Stimulated activated CD4-positive, alpha-beta T cell treated with anti-CD3 and anti-CD28 coated beads, Interleukin-1b, Interleukin-23, amount 100 ng/mL, for 4 hours (primary cell): ENCODE results near the gene RAD23A.
"Not testable (repeated sequence)": the region's sequence is repeated elsewhere in the genome, so short reads cannot be mapped to it uniquely, and the experiment has no call there.

Experiments
- DNase-seq, 2 donors: peaks; one replicate each; pipeline ENCODE4 v3.0.0-alpha.2; 2020; ENCODE audit warnings: low read depth in 2 of 2

RAD23A gene

GRCh38 chr19:12937927-12938778 lies 7.5 kb upstream of the RAD23A start, which contains the start of gene CALR:
Gene CALR (plus strand): TSS chr19:12938609. CDS start chr19:12938680, 71 bp downstream.
- peak; percentile 98 for DNase-seq

DNA sequence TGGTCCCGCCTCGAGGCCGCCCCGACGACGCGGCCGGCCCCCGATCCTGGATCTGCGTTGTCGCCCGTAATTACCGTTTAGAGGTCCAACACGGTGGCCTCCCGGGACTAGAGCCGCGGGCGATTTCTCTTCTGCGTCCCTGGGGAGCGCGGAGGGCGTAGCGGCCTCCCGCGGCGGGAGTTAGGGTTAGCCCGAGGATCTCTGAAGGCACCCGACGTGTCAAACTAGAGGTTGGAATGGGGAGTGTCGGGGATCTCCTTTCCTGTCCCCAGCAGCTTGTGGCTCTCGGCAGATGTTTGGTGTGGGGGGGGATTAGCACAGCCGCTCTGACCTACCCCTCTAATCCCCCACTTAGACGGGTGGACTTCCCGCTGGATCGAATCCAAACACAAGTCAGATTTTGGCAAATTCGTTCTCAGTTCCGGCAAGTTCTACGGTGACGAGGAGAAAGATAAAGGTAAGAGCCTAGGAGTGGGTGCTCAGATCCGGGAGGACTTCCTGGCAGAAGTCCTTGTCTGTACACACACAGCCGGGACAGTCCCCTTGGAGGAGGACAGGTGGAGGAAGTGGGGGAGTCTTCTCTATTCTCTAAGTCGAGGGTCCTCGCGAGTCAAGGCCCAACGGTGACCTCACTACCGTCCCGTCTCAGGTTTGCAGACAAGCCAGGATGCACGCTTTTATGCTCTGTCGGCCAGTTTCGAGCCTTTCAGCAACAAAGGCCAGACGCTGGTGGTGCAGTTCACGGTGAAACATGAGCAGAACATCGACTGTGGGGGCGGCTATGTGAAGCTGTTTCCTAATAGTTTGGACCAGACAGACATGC lies 6.7 kb upstream of the RAD23A start:
- DNase-seq: peak in 1 of 2 donors; percentile 34

DNA sequence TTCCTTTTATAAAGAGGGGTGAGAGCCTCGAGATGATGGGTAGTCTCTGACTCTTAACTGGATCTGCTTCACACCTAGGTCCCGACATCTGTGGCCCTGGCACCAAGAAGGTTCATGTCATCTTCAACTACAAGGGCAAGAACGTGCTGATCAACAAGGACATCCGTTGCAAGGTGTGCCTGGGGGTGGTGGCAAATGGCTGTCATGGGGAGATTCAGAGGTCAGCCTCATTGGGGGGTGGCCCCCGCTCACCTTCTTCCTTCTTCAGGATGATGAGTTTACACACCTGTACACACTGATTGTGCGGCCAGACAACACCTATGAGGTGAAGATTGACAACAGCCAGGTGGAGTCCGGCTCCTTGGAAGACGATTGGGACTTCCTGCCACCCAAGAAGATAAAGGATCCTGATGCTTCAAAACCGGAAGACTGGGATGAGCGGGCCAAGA lies 5.7 kb upstream of the RAD23A start:
- no peak for DNase-seq

GRCh38 chr19:12940897-12941296 lies 4.8 kb upstream of the RAD23A start:
- DNase-seq: no peak

- no peak for DNase-seq
These were observed 2.1 kb upstream of the RAD23A start for GRCh38 chr19:12943437-12944044.

- no peak for DNase-seq
These were observed 1.5 kb upstream of the RAD23A start for GRCh38 chr19:12944104-12944674.

DNA sequence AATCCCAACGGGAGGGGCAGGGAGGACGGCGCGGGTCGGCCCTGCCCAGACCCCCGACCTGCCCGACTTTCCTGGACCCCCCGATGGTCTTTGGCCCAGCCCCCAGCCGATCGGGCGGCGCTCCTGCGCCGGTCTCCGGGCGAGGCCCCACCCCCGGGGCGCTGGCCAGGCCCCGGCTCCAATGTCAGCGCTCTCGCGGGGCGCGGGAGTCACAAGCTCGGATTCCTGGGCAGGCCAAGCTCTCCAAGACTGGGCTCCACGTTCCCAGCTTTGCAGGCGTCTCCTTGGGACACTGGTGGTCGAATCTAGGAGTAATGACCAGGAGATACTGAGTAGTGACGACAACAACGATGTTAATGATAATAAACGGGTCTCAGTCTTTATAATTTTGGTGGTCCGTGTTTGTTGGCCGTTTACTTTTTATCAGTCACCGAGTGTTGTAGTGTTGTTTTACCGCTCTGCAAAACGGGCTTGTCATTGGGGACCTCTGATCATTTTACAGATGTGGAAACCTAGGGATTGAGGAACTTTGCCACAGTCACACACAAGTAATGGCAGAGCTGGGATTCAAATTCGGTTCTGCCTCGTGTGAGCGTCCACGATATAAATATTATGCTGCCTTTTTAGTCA lies 545 bp downstream of the RAD23A start:
- DNase-seq: peak in 1 of 2 donors; percentile 56

DNA sequence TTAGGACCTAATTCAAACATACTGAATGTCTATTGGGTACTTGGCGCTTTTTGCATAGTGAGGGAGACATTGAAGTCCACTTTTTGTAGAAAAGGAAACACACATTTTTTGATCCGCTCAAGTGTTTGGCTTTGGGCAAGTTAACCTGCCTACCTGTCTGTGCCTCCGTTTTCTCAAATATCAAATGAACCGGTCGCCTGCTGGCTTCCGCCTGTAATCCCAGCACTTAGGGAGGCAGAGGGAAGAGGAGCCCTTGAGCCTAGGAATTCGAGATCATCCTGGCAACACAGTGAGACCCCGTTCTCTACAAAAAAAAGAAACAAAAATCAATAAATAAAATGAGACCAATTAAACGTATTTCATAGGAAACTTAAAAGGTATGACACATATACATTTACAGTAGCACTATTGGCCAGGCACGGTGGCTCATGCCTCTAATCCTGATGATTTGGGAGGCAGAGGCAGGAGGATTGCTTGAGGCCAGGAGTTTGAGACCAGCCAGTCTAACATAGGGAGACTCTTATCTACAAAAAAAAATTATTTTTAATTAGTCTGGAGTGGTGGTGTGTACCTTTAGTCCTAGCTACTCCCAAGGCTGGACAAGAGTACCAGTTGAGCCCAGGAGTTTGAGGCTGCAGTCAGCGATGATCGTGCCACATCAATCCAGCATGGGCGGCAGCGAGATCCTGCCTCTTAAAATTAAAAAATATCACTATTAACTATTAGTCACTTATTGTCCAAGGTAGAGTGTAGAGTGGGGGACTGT lies 1.3 kb downstream of the RAD23A start:
- no peak for DNase-seq

- no peak for DNase-seq
These were observed 2.3 kb downstream of the RAD23A start for GRCh38 chr19:12947702-12948611.

DNA sequence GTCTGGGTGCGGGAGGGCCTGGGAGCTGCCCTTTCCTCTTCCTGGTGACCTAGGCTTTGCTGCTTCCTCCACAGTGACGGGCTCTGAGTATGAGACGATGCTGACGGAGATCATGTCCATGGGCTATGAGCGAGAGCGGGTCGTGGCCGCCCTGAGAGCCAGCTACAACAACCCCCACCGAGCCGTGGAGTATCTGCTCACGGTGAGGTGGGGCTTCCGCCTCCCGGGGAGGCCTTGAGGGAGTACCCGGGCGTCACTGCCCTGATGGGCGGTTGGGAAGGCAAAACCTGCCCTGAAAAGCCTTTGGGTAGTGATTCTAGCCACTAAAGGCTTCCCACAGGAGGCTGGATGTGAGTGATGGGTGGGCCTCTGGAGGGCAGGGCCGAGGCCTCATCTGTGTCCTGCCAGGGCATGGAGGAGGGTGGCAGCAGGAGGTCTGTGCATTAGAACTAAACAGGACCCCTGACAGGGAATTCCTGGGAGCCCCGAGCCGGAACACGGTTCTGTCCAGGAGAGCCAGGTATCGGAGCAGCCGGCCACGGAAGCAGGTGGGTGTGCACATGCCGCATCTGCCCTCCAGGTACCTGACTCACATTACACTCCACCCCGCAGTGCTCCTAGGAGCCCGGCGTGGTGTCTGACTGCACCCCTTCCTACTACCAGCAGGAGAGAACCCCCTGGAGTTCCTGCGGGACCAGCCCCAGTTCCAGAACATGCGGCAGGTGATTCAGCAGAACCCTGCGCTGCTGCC lies 3.1 kb downstream of the RAD23A start:
- no peak for DNase-seq

DNA sequence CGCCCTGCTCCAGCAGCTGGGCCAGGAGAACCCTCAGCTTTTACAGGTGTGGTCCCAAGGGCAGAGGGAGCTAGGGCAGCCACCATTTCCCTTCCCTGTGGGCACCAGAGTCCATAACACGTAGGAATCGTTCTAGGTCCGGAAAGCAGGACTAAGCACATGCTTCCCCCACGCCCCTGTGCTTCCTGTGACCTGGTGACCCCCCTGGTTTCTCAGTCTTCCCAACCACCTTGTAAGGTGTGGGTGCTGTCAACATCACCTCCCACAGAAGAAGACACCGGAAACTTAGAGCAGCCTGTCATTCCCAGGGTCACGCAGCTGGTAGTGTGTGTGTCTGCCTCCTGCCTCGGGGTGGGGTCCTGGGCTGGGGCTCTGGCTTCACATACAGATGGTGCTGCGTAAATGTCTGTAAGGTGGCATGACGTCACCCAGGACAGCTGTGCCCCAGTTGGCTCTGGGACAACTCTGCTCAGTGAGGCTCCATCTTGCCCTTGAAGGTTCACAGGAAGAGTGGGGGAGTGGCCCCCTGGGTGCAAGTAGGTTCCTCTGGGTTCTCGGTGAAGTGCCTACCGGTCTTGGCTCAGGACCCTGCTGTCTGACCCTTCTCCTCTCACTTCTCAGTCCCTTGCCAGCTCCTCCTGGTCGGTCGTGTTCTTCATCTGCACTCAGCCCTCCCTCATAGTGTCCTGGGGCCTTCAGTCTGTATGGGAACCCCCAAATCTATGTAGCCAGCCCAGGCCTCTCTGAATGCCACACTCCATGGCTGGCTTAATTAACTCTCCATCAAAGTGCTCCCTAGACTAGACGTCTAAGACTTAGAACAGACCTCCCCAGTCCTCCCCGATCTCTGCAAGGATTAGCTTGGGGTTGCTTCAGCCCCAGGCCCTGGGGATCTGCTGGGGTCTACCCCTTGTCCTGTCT lies 4.0 kb downstream of the RAD23A start:
- DNase-seq: no peak

DNA sequence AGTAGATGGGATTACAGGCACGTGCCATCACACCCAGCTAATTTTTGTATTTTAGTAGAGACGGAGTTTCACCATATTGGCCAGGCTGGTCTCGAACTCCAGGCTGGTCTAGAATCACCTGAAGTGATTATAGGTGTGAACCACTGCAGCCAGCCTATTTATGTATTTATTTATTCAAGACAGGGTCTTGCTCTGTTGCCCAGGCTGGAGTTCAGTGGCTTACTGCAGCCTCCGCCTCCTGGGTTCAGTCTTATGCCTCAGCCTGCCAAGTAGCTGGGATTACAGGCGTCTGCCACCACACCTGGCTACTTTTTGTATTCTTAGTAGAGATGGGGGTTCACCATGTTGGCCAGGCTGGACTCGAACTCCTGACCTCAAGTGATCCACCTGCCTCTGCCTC lies 6.4 kb downstream of the RAD23A start:
- DNase-seq: not testable (repeated sequence)

DNA sequence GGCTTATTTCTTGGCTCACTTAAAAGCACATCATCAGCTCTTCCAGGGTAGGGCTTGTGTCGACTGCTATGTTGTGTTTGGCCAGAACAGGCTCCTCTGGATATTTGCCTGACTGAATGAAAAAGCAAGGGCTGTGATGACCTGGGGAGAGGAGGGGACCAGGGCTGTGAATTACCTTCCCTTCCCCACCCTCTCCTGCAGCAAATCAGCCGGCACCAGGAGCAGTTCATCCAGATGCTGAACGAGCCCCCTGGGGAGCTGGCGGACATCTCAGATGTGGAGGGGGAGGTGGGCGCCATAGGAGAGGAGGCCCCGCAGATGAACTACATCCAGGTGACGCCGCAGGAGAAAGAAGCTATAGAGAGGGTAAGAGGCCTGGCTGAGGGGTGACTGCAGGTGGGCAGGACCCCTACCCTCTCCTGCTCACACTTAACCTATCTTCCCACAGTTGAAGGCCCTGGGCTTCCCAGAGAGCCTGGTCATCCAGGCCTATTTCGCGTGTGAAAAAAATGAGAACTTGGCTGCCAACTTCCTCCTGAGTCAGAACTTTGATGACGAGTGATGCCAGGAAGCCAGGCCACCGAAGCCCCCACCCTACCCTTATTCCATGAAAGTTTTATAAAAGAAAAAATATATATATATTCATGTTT lies 7.0 kb downstream of the RAD23A start:
- no peak for DNase-seq

DNA sequence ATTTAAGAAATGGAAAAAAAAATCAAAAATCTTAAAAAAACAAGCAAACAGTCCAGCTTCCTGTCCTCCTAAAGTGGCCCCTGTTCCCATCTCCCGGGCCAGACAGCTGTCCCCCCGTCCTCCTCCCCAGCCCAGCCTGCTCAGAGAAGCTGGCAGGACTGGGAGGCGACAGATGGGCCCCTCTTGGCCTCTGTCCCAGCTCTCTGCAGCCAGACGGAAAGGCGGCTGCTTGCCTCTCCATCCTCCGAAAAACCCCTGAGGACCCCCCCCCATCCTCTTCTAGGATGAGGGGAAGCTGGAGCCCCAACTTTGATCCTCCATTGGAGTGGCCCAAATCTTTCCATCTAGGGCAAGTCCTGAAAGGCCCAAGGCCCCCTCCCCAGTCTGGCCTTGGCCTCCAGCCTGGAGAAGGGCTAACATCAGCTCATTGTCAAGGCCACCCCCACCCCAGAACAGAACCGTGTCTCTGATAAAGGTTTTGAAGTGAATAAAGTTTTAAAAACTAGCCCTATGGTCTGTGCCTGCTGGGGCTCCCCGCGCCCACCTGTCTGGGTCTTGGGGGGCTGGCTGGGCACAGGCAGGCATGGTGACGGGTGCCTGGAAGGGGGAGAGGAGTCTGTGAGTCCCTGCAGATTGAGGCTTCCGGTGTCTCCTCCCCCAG lies 7.6 kb downstream of the RAD23A start:
- no peak for DNase-seq

DNA sequence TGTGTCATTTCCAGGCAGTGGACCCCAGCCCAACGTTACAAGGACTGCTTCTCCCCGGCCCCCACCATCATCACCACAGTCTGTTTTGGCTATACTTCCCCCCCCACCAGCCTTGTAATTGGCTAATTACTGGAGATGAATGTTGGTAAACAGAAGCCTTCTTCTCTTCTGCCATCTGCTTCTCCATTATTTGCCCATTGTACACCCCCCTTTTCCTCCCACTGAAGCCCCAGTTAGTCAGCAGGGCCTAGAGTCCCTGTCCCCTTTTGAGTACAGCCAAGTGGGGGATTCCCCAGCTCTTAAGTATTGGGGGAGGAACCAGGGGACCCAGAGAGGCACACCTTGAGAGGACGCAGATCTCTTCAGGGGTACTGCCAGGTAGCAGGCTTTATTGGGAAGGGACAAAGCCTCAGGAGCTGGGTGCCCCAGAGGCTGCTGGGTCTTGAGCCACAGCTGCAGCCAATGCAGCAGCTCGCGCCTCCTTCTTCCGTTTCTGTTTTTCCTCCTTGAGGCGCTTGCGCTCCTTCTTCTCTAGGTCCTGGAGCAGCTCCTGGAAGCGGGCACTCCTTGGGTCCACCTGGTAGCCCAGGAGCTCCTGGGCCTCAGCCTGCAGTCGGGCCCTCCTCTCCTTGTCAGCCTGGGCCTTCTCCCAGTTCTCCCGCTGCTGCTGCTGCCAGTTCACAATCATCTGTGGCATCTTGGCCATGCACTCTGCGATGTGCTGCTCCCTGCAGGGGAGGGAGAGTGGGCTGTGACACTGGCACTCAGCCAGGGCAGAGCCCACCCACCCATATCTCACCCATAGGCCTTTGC lies 8.3 kb downstream of the RAD23A start:
- no peak for DNase-seq

- DNase-seq: no peak
These were observed 8.9 kb downstream of the RAD23A start for GRCh38 chr19:12954612-12954962.
